ENCODE results near the gene TBL3. TPM values are rescaled to one million over a fixed set of nuclear protein-coding genes. Genes with fewer than 3 reads are reported as not detected.

Gene TBL3
- 10 to 100 TPM; 17.2 to 45.2 (median 27.6) TPM for total RNA-seq
- polyA plus RNA-seq = 10 to 100 TPM; 59.4 to 89.8 TPM
- 27.6 reads per million, percentile 58 among the genes with 10 or more reads in this experiment for total RNA-seq

GRCh38 chr16:1971796-1972489 is at the start of gene TBL3:
Gene TBL3, plus strand, starts transcription at chr16:1972053. Its CDS starts 112 bp downstream, at chr16:1972165.
- ATAC-seq (peak; percentile 97), DNase-seq (peak; percentile 95 to 99 (median 98))
- Histone ChIP-seq H3K4me1 (ENCODE audit: control insufficient read depth in 2 of 2, insufficient read depth in 2 of 2, low read length in 2 of 2) (peaks cover 7 to 18% of the 10 kb centered on the region in 2 donors), H3K27ac (ENCODE audit: low read depth, low read length) (peak within 1 kb of the TSS; percentile 89), H3K27me3 (ENCODE audit: control insufficient read depth in 2 of 2, insufficient read depth in 2 of 2, low read length in 2 of 2) (no peaks in the 10 kb centered on the region), H3K36me3 (ENCODE audit: control insufficient read depth in 2 of 3, insufficient read depth in 3 of 3, low read length in 3 of 3) (peaks cover 0 to 36% (median 0%) of the 10 kb centered on the region in 3 experiments), H3K9me3 (ENCODE audit: control insufficient read depth in 2 of 3, low read length in 3 of 3) (no peaks in the 10 kb centered on the region), H3K4me3 (ENCODE audit: low read length) (peak within 1 kb of the TSS; percentile 81)
- intact Hi-C loops (cut with micrococcal nuclease) = loop anchor here (1.0 to 5.0 kb wide), 5 partner anchors 8 to 250 kb away; partner anchors contain the start of genes MSRB1 (in 2 of the 2), RPS2 (in 2 of the 2), E4F1 (in 1 of the 2) and NDUFB10 (in 1 of the 2)
- ChIA-PET CTCF (interaction anchor here (1.3 kb wide), 1 partner anchor 168 kb away, joined by 4 read pairs; no protein-coding TSS in a partner anchor), POLR2A (interaction anchor here (0.6 to 3.7 kb wide), 16 partner anchors 9 to 561 kb away, joined by 3 to 38 read pairs (median 6); partner anchors contain the start of genes GFER, MSRB1, NDUFB10 and NOXO1)
- H3K4me1 Mint-ChIP-seq = peaks cover 16 to 27% (median 20%) of the 10 kb centered on the region in 7 donors
- H3K4me3 Mint-ChIP-seq = peak within 1 kb of the TSS; percentile 87 to 98 (median 95)
- peaks cover 0 to 3% (median 0%) of the 10 kb centered on the region in 11 donors for H3K9me3 Mint-ChIP-seq
- H3K27ac Mint-ChIP-seq = peak within 1 kb of the TSS; percentile 93 to 100 (median 98)
- H3K27me3 Mint-ChIP-seq = peaks cover 0 to 4% (median 0%) of the 10 kb centered on the region in 5 donors
- peaks cover 0 to 18% (median 7%) of the 10 kb centered on the region in 5 donors for H3K36me3 Mint-ChIP-seq

GRCh38 chr16:1922357-1922756 is 49.5 kb upstream of the TBL3 start:
- ChIA-PET POLR2A (interaction anchor here (0.7 kb wide), 1 partner anchor 25 kb away, joined by 3 read pairs; no protein-coding TSS in a partner anchor), CTCF (interaction anchor here (0.7 kb wide), 1 partner anchor 491 kb away, joined by 3 read pairs; no protein-coding TSS in a partner anchor)
- Histone ChIP-seq H3K4me3 (ENCODE audit: low read length) (no peak overlapping the region), H3K36me3 (ENCODE audit: control insufficient read depth in 2 of 3, insufficient read depth in 3 of 3, low read length in 3 of 3) (no peaks in the 10 kb centered on the region), H3K27ac (ENCODE audit: low read depth, low read length) (no peak overlapping the region), H3K9me3 (ENCODE audit: control insufficient read depth in 2 of 3, low read length in 3 of 3) (no peaks in the 10 kb centered on the region), H3K4me1 (ENCODE audit: control insufficient read depth in 2 of 2, insufficient read depth in 2 of 2, low read length in 2 of 2) (no peaks in the 10 kb centered on the region), H3K27me3 (ENCODE audit: control insufficient read depth in 2 of 2, insufficient read depth in 2 of 2, low read length in 2 of 2) (peaks cover 2 to 4% of the 10 kb centered on the region in 2 donors)
- DNase-seq = no peak
- H3K9me3 Mint-ChIP-seq = no peaks in the 10 kb centered on the region
- ATAC-seq = no peak
- H3K4me3 Mint-ChIP-seq = no peak overlapping the region
- intact Hi-C loops (cut with micrococcal nuclease) = loop anchor here in 1 of 2 donors (10.0 kb wide), 1 partner anchor 398 kb away; no protein-coding TSS in a partner anchor
- H3K4me1 Mint-ChIP-seq = peaks cover 0 to 9% (median 3%) of the 10 kb centered on the region in 7 donors
- peak overlapping the region in 1 of 9 donors; percentile 48 for H3K27ac Mint-ChIP-seq
- peaks cover 27 to 58% (median 35%) of the 10 kb centered on the region in 5 donors for H3K27me3 Mint-ChIP-seq
- H3K36me3 Mint-ChIP-seq = peaks cover 0 to 5% (median 0%) of the 10 kb centered on the region in 5 donors

- ChIA-PET POLR2A (no interaction called here), CTCF (interaction anchor here (0.6 kb wide), 1 partner anchor 40 kb away, joined by 3 read pairs; no protein-coding TSS in a partner anchor)
- intact Hi-C loops (cut with micrococcal nuclease) = loop anchor here in 1 of 2 donors (10.0 kb wide), 1 partner anchor 399 kb away; no protein-coding TSS in a partner anchor
- peaks cover 2 to 4% of the 10 kb centered on the region in 2 donors for H3K27me3 ChIP-seq (ENCODE audit: control insufficient read depth in 2 of 2, insufficient read depth in 2 of 2, low read length in 2 of 2)
- no peaks in the 10 kb centered on the region for H3K36me3 ChIP-seq (ENCODE audit: control insufficient read depth in 2 of 3, insufficient read depth in 3 of 3, low read length in 3 of 3)
- peak; percentile 37 for ATAC-seq
- no peak overlapping the region for H3K4me3 Mint-ChIP-seq
- H3K27ac Mint-ChIP-seq = no peak overlapping the region
- no peaks in the 10 kb centered on the region for H3K4me1 ChIP-seq (ENCODE audit: control insufficient read depth in 2 of 2, insufficient read depth in 2 of 2, low read length in 2 of 2)
- H3K27me3 Mint-ChIP-seq = peaks cover 27 to 56% (median 35%) of the 10 kb centered on the region in 5 donors
- no peaks in the 10 kb centered on the region for H3K9me3 ChIP-seq (ENCODE audit: control insufficient read depth in 2 of 3, low read length in 3 of 3)
- H3K27ac ChIP-seq (ENCODE audit: low read depth, low read length) = no peak overlapping the region
- peaks cover 0 to 9% (median 3%) of the 10 kb centered on the region in 7 donors for H3K4me1 Mint-ChIP-seq
- H3K4me3 ChIP-seq (ENCODE audit: low read length) = no peak overlapping the region
- no peak for DNase-seq
- H3K9me3 Mint-ChIP-seq = no peaks in the 10 kb centered on the region
- H3K36me3 Mint-ChIP-seq = peaks cover 0 to 5% (median 0%) of the 10 kb centered on the region in 5 donors
Observed at GRCh38 chr16:1923299-1924034, 48.4 kb upstream of the TBL3 start.

- intact Hi-C loops (cut with micrococcal nuclease) = loop anchor here in 1 of 2 donors (10.0 kb wide), 1 partner anchor 399 kb away; no protein-coding TSS in a partner anchor
- Mint-ChIP-seq H3K4me3 (no peak overlapping the region), H3K27ac (no peak overlapping the region)
Observed at GRCh38 chr16:1924095-1924494, 47.8 kb upstream of the TBL3 start.

GRCh38 chr16:1926271-1926670 is 45.6 kb upstream of the TBL3 start:
- intact Hi-C loops (cut with micrococcal nuclease) = loop anchor here in 1 of 2 donors (10.0 kb wide), 1 partner anchor 401 kb away; no protein-coding TSS in a partner anchor
- ATAC-seq = no peak

More at GRCh38 chr16:1924095-1924494, 47.8 kb upstream of the TBL3 start:
- Mint-ChIP-seq H3K4me1 (peaks cover 2 to 11% (median 4%) of the 10 kb centered on the region in 7 donors), H3K9me3 (no peaks in the 10 kb centered on the region), H3K36me3 (peaks cover 0 to 5% (median 0%) of the 10 kb centered on the region in 5 donors), H3K27me3 (peaks cover 27 to 50% (median 35%) of the 10 kb centered on the region in 5 donors)
- ATAC-seq (no peak), DNase-seq (no peak)
- H3K27me3 ChIP-seq (ENCODE audit: control insufficient read depth in 2 of 2, insufficient read depth in 2 of 2, low read length in 2 of 2) = peaks cover 0 to 4% of the 10 kb centered on the region in 2 donors
- CTCF ChIA-PET = no interaction called here
- no peak overlapping the region for H3K4me3 ChIP-seq (ENCODE audit: low read length)
- H3K27ac ChIP-seq (ENCODE audit: low read depth, low read length) = no peak overlapping the region
- POLR2A ChIA-PET = no interaction called here
- H3K9me3 ChIP-seq (ENCODE audit: control insufficient read depth in 2 of 3, low read length in 3 of 3) = no peaks in the 10 kb centered on the region
- H3K4me1 ChIP-seq (ENCODE audit: control insufficient read depth in 2 of 2, insufficient read depth in 2 of 2, low read length in 2 of 2) = no peaks in the 10 kb centered on the region
- no peaks in the 10 kb centered on the region for H3K36me3 ChIP-seq (ENCODE audit: control insufficient read depth in 2 of 3, insufficient read depth in 3 of 3, low read length in 3 of 3)

More at GRCh38 chr16:1926271-1926670, 45.6 kb upstream of the TBL3 start:
- Histone ChIP-seq H3K9me3 (ENCODE audit: control insufficient read depth in 2 of 3, low read length in 3 of 3) (no peaks in the 10 kb centered on the region), H3K27me3 (ENCODE audit: control insufficient read depth in 2 of 2, insufficient read depth in 2 of 2, low read length in 2 of 2) (no peaks in the 10 kb centered on the region), H3K4me3 (ENCODE audit: low read length) (no peak overlapping the region), H3K27ac (ENCODE audit: low read depth, low read length) (no peak overlapping the region), H3K4me1 (ENCODE audit: control insufficient read depth in 2 of 2, insufficient read depth in 2 of 2, low read length in 2 of 2) (no peaks in the 10 kb centered on the region), H3K36me3 (ENCODE audit: control insufficient read depth in 2 of 3, insufficient read depth in 3 of 3, low read length in 3 of 3) (no peaks in the 10 kb centered on the region)
- ChIA-PET CTCF (no interaction called here), POLR2A (no interaction called here)
- no peak overlapping the region for H3K27ac Mint-ChIP-seq
- no peaks in the 10 kb centered on the region for H3K9me3 Mint-ChIP-seq
- H3K27me3 Mint-ChIP-seq = peaks cover 16 to 36% (median 24%) of the 10 kb centered on the region in 5 donors
- H3K4me3 Mint-ChIP-seq = no peak overlapping the region
- DNase-seq = no peak
- peaks cover 3 to 9% (median 5%) of the 10 kb centered on the region in 7 donors for H3K4me1 Mint-ChIP-seq
- H3K36me3 Mint-ChIP-seq = peaks cover 0 to 5% (median 0%) of the 10 kb centered on the region in 5 donors

Data from naive thymus-derived CD4-positive, alpha-beta T cell (primary cell).